ENCODE data around the gene RFPL3.

DNA sequence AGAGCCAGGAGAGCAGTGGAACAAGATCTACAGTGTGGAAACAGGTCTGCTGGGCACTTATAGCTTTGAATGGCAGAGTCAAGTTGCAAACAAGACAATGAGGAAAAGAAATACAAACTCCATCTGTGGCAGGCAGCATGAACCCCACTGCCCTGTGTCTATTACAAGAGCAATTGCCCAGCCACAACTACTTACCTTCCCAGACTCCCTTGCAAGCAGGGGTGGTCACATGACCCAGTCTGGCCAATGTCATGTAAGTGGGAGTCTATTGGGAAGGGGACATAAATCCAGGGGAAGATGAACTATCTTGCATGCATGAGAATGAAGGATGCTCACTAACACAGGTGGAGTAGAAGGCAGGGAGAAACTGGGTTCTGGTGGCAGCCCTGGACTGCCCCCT lies 44.1 kb upstream of the RFPL3 start:
- TF ChIP-seq POLR2A (IDR thresholded peaks at IDR 0.05): no peak
- TF ChIP-seq, protein P1, sequence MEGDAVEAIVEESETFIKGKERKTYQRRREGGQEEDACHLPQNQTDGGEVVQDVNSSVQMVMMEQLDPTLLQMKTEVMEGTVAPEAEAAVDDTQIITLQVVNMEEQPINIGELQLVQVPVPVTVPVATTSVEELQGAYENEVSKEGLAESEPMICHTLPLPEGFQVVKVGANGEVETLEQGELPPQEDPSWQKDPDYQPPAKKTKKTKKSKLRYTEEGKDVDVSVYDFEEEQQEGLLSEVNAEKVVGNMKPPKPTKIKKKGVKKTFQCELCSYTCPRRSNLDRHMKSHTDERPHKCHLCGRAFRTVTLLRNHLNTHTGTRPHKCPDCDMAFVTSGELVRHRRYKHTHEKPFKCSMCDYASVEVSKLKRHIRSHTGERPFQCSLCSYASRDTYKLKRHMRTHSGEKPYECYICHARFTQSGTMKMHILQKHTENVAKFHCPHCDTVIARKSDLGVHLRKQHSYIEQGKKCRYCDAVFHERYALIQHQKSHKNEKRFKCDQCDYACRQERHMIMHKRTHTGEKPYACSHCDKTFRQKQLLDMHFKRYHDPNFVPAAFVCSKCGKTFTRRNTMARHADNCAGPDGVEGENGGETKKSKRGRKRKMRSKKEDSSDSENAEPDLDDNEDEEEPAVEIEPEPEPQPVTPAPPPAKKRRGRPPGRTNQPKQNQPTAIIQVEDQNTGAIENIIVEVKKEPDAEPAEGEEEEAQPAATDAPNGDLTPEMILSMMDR (IDR thresholded peaks at IDR 0.05): no peak
- TF ChIP-seq POLR2AphosphoS5 (IDR thresholded peaks at IDR 0.05): no peak
